Tibial nerve (tissue), 4 donors: ENCODE data around the gene ZNF616. TPM values are rescaled to one million over a fixed set of nuclear protein-coding genes. Genes with fewer than 3 reads are reported as not detected.

ENCODE experiments used
- DNase-seq, 2 donors: peaks; one replicate each; pipeline ENCODE4 v3.0.0-alpha.2; 2019; ENCODE audit warnings: low spot score in 2 of 2
- H3K27ac ChIP-seq, 4 donors: fragments of 200-600 bp; sonication (generic) in 3 of 4; one replicate each; pipeline ENCODE4 v1.5.1; 2017 to 2019; ENCODE audit warnings: mild to moderate bottlenecking in 1 of 4
- H3K27me3 ChIP-seq, 2 donors: fragments of 200-600 bp; sonication (generic) in 1 of 2; one replicate each; pipeline versions ENCODE4 v1.5.1 to v1.6.0; 2017 to 2019
- H3K36me3 ChIP-seq, 3 donors: fragments of 200-600 bp; sonication (generic); one replicate each; pipeline ENCODE4 v1.5.1; 2018 to 2019
- H3K4me1 ChIP-seq, 4 donors: fragments of 200-600 bp; sonication (generic) in 3 of 4; one replicate each; pipeline ENCODE4 v1.5.1; 2017 to 2019
- H3K4me3 ChIP-seq, 4 donors: fragments of 200-600 bp; sonication (generic) in 3 of 4; one replicate each; pipeline ENCODE4 v1.5.1; 2017 to 2019; ENCODE audit warnings: mild to moderate bottlenecking in 1 of 4, moderate library complexity in 1 of 4
- H3K9me3 ChIP-seq, 4 donors: fragments of 200-600 bp; sonication (generic) in 3 of 4; one replicate each; pipeline ENCODE4 v1.5.1; 2017 to 2019
- CTCF ChIP-seq, 5 experiments: fragments of 200-600 bp in 3 of 5; fragments of 450-650 bp in 2 of 5; sonication (generic) in 3 of 5; IDR thresholded peaks; one replicate each; pipeline ENCODE4 v1.5.1; 2016 to 2019; ENCODE audit warnings: antibody characterized with exemption in 5 of 5, mild to moderate bottlenecking in 3 of 5, moderate library complexity in 2 of 5
- EP300 ChIP-seq, 2 donors: sonication (generic); formaldehyde crosslinking; IDR thresholded peaks; one replicate each; pipeline ENCODE4 v1.6.1; 2017; ENCODE audit warnings: antibody characterized with exemption in 2 of 2, mild to moderate bottlenecking in 1 of 2
- POLR2A ChIP-seq, 2 donors: fragments of 450-650 bp; IDR thresholded peaks; one replicate each; pipeline ENCODE4 v1.6.1; 2017; ENCODE audit warnings: antibody characterized with exemption in 2 of 2, mild to moderate bottlenecking in 2 of 2, moderate library complexity in 2 of 2
- WGBS, 2 donors: methylation state at CpG; one replicate each; pipeline ENCODE4 v1.1.5; 2018; 5-methylcytosine and 5-hydroxymethylcytosine counted together
- total RNA-seq, 4 donors: library from RNA; depleted of rRNA; stranded (reverse); fragments of >200 nt; gene quantifications; one replicate each; pipeline ENCODE4 v1.1.0, GENCODE V29; 2016

Gene ZNF616
- total RNA-seq, 4 donors from 2014 or later: 5.4 to 18.0 (median 8.7) TPM

GRCh38 chr19:52155596-52156359 lies 16.0 kb upstream of the ZNF616 start:
- Histone ChIP-seq H3K9me3 (peaks cover 0 to 82% (median 23%) of the 10 kb centered on the region in 4 donors), H3K4me1 (no peaks in the 10 kb centered on the region), H3K4me3 (no peak overlapping the region), H3K27me3 (no peaks in the 10 kb centered on the region), H3K27ac (no peak overlapping the region), H3K36me3 (peaks cover 0 to 86% (median 40%) of the 10 kb centered on the region in 3 donors)
- no peak for TF ChIP-seq EP300 (IDR thresholded peaks at IDR 0.05)
- TF ChIP-seq CTCF (IDR thresholded peaks at IDR 0.05): no peak
- TF ChIP-seq POLR2A (IDR thresholded peaks at IDR 0.05): no peak
- 96% methylated on average over 15 of the region's 15 CpGs for WGBS, 2 donors
- DNase-seq: no peak

- H3K27me3 ChIP-seq: no peaks in the 10 kb centered on the region
- peaks cover 0 to 11% (median 0%) of the 10 kb centered on the region in 3 donors for H3K36me3 ChIP-seq
- no peaks in the 10 kb centered on the region for H3K4me1 ChIP-seq
- no peak for DNase-seq
- H3K4me3 ChIP-seq: no peak overlapping the region
- no peak overlapping the region for H3K27ac ChIP-seq
- TF ChIP-seq EP300 (IDR thresholded peaks at IDR 0.05) (no peak), POLR2A (IDR thresholded peaks at IDR 0.05) (no peak), CTCF (IDR thresholded peaks at IDR 0.05) (no peak)
- H3K9me3 ChIP-seq: peaks cover 0 to 18% (median 0%) of the 10 kb centered on the region in 4 donors
These were observed 8.5 kb upstream of the ZNF616 start for GRCh38 chr19:52148256-52148655.

GRCh38 chr19:52142001-52142595 lies 2.4 kb upstream of the ZNF616 start:
- WGBS, 2 donors: 84 to 88% methylated on average over 3 of the region's 3 CpGs

GRCh38 chr19:52141203-52141602 lies 1.5 kb upstream of the ZNF616 start:
- H3K36me3 ChIP-seq: no peaks in the 10 kb centered on the region
- WGBS, 2 donors: 85 to 87% methylated on average over 2 of the region's 2 CpGs
- no peaks in the 10 kb centered on the region for H3K27me3 ChIP-seq
- TF ChIP-seq CTCF (IDR thresholded peaks at IDR 0.05) (no peak), POLR2A (IDR thresholded peaks at IDR 0.05) (no peak)
- H3K27ac ChIP-seq: no peak overlapping the region
- H3K9me3 ChIP-seq: no peaks in the 10 kb centered on the region
- DNase-seq: no peak
- peaks cover 0 to 27% (median 7%) of the 10 kb centered on the region in 4 donors for H3K4me1 ChIP-seq
- no peak overlapping the region for H3K4me3 ChIP-seq

More at GRCh38 chr19:52142001-52142595, 2.4 kb upstream of the ZNF616 start:
- Histone ChIP-seq H3K4me3 (no peak overlapping the region), H3K27ac (no peak overlapping the region), H3K4me1 (peaks cover 0 to 24% (median 7%) of the 10 kb centered on the region in 4 donors), H3K27me3 (no peaks in the 10 kb centered on the region), H3K9me3 (no peaks in the 10 kb centered on the region), H3K36me3 (no peaks in the 10 kb centered on the region)
- TF ChIP-seq POLR2A (IDR thresholded peaks at IDR 0.05) (no peak), CTCF (IDR thresholded peaks at IDR 0.05) (no peak), EP300 (IDR thresholded peaks at IDR 0.05) (no peak)
- no peak for DNase-seq

GRCh38 chr19:52140032-52140710 lies 433 bp upstream of the ZNF616 start:
- H3K27ac ChIP-seq: peak overlapping the region; percentile 46 to 95 (median 75)
- H3K36me3 ChIP-seq: no peaks in the 10 kb centered on the region
- H3K27me3 ChIP-seq: no peaks in the 10 kb centered on the region
- H3K4me3 ChIP-seq: peak overlapping the region; percentile 8 to 96 (median 74)
- H3K9me3 ChIP-seq: no peaks in the 10 kb centered on the region
- peaks cover 0 to 27% (median 7%) of the 10 kb centered on the region in 4 donors for H3K4me1 ChIP-seq
- DNase-seq: peak in 1 of 2 donors; percentile 7
- WGBS, 2 donors: 12 to 16% methylated on average over 22 of the region's 22 CpGs
- TF ChIP-seq POLR2A (IDR thresholded peaks at IDR 0.05) (no peak), EP300 (IDR thresholded peaks at IDR 0.05) (no peak), CTCF (IDR thresholded peaks at IDR 0.05) (no peak)
